CD4-positive, alpha-beta T cell treated with Interleukin-4 for 1 hour (primary cell): Measurements from ENCODE around the gene NR2F1-AS1.

Experiments used
- DNase-seq, 2 donors: peaks; one replicate each; pipeline ENCODE4 v3.0.0-alpha.2; 2020 to 2022

Gene NR2F1-AS1

GRCh38 chr5:93602241-93603077, 21.4 kb upstream of the NR2F1-AS1 start:
- no peak for DNase-seq

DNA sequence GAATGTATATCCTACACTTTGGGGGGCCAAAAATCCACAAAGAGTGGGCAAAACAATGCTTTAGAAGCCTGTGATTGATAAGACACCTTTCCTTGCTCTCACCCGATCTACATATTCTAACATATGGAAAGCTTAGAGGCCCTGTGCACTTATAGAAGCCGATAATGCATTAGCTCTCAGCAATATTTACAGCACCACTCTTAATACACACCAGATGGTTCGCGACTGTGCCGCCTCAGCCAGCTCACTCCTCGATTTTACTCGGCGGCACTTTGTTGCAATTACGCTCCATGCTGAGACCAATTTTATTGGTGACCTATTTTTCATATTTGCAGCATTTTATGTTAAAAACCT, 20.8 kb upstream of the NR2F1-AS1 start:
- no peak for DNase-seq

GRCh38 chr5:93601071-93601801, 20.2 kb upstream of the NR2F1-AS1 start:
- no peak for DNase-seq

- DNase-seq = no peak
These were observed 19.5 kb upstream of the NR2F1-AS1 start for GRCh38 chr5:93600409-93601070.

GRCh38 chr5:93599399-93600120, 18.5 kb upstream of the NR2F1-AS1 start:
- DNase-seq = no peak

DNA sequence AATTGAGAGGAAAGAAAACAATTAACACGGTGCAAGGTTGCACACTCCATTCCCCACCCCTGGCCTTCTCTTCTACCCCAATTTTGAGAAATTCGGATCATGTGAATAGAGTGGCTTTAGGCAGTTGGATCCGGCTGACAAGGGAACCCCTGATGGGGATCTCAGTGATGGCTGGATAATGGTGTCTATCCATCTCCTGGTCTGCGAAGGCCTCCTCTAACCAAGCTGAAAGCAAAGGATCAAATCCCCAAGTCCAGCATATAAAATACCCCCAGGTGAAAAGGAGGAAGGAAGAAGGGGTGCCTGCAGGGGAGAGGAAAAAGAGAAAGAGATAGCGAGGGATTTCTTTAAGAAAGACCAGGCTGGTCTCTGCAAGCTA, 18.0 kb upstream of the NR2F1-AS1 start:
- no peak for DNase-seq

DNA sequence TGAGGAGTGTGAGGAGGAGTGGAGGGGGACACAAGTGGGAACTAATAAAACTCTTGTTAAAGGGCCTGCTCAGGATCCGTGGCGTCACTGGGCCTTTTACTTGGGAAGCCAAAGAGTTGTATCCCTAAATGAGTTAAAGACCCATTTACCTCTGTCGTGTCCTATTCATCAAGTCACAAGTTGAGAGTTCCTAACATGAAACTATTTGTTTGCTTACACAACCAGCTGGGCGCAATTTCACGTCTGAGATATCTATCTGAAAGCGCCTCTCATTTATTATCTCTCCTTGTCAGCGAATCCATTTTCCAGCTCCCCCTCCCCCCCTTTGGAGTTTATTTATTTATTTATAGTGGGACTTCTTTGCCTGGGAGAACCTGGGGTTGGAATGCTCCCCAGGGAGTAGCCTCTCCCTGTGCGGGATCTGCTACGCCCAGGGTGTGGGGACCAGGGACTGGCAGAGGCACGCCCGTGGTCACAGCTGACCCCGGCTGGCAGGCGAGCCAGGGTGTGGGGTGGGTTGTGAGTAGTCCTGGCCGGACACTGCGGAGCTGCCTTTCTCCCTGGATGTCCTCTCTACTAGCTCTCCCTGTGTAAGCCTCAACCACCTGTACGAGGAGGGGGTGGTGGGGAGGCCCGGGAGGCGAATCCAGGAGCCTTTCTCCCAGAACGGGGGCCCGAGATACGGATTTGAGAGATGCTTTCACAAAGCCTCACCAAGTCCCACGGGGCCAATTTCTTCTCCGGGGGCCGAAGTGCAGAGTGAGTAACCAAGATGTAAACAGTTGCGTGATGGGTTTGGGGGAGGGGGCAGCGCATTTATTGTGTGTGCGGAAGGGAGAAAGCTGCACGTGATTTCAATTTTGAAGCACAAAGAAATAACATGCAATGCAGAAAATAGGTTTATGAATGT, 17.3 kb upstream of the NR2F1-AS1 start:
- no peak for DNase-seq

- no peak for DNase-seq
These were observed 15.9 kb upstream of the NR2F1-AS1 start for GRCh38 chr5:93596676-93597490.

GRCh38 chr5:93596310-93596675, 15.3 kb upstream of the NR2F1-AS1 start:
- no peak for DNase-seq

GRCh38 chr5:93595420-93596147, 14.6 kb upstream of the NR2F1-AS1 start:
- DNase-seq = no peak

DNA sequence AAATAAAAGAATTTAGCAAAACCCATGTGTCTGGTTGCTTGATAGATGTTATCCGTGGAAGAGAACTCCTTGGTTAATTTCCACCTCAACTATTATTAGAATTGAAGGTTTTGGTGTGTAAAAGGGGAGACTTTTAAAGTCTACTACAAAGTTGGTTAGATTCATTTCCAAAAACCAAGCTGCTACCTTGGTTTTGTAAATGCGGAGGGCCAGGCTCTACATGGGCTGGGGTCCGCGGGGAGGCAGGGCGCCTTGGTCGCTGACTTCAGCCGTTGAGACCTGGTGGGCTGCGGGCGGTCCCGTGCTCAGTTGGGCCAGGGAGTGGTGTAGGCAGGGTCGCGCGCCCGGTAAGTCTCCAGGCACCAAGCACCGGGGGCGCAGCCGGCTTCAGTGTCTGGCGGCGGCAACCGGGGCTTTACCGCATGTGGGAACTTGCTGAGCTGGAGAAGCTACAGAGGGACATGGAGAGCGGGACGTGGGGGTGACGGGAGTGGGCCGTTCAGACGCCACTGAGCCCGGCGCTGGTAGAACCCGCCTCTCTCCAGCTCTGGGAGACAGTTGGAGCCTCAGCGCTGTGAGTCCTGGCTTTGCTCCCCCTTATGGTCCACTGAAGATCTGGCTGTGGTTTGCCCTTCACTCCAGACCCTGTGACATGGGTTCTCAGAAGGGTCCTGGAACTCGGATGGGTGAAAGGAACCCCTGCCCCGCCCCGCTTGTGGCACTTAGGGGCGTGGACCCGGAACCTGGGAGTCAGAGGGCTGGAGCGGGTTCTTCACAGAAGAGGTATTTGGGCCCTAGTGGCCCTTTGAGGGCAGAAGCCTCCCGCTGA, 13.8 kb upstream of the NR2F1-AS1 start:
- no peak for DNase-seq

GRCh38 chr5:93593476-93594131, 12.6 kb upstream of the NR2F1-AS1 start:
- DNase-seq = no peak

DNA sequence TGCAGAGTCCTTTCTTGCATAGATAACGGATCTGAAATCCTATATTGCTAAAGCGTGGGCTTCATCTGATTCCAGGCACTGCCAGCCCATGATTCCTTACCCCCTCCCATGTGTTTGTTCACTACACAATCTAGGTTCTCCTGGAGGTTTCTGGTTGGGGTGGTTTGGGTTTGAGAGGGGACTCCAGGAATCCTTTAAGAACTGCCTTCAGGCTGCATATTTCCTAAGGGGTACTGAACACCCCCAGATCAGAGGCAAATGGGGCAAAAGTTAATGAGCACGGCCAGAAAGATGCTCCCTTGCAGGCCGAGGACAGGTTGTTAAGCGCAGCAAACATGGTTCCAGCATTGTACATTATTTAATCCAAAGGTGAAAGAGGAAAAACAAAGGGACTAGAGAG, 11.9 kb upstream of the NR2F1-AS1 start:
- DNase-seq = no peak

DNA sequence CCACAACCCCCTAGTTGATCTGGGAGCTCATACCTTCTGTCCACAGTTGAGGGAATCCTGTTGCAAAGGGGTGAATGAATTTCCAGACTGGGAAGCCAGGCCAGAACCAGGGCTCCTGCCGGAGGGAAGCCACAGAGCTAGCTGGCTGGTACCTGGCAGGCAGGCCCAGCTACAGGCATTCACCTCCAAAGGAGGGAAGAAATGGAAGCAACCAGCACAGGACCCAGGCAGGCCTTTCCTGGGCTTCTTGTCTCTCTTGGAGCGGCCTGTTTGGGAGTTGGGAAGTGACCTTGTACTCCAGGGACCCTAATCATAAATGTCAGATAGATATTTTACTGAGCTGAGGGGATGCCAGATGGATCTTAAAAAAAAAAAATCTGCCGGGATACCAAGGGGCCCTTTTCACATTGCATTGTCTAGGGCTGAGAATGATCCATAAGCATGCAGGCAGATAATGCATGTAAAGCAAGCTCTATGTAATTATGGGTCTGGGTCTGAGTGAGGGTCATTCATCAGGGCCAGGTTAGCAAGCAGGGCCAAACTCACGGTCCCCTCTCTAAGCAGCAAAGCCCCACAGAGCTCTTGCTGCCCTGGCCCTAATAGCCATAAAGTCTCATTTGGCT, 10.4 kb upstream of the NR2F1-AS1 start:
- DNase-seq = no peak

DNA sequence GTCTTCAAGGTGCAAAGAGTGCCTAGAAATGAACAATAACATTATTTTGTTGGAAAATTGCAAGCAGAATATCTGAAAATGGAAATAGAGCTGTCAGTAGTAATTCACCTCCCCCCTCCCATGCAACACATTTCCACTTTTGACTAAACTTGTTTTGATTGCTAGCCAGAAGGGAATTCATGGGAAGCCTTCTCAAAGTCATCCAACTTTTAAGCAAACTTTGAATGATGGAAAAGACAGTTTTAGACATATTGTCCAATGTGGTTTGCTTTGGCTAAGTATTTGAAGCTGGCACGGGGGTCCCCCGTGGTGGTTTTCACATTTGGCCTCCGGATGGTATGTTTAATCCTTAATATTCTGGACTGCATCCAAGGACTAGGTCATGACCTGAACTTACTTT, 9.5 kb upstream of the NR2F1-AS1 start:
- DNase-seq = no peak

GRCh38 chr5:93589829-93590215, 8.8 kb upstream of the NR2F1-AS1 start:
- DNase-seq = no peak

DNA sequence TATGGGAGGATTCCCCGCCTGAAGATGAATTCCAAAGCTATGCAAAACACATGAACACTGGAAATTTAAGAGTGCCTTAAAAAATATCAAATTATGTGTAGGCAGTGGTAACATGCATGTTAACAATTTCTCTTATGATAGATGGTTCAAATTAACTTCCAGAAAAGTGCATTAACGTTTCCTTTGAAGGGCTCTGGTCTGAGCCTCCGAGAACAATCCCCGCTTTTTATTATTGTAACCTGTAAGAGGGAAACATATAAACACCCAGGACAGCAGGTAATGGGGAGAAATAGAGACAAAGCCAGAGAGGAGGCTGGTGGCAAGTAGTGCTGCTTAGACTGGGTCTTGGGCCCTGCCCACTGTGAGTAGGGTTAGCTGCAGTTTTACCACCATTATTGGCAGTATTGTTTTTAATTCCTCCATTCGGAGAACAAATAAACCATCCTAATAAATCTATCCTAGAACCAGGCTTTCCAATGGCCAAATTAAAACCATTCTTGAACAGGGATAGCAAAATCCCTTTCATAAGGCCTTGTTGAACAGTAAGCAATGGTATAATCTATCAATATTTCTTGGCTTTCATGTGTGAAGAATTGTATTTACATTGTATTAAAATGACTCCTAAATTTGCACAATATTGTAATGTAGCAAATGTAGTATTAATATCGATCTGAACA, 8.3 kb upstream of the NR2F1-AS1 start:
- DNase-seq = no peak
